Panc1 (cell line): ENCODE data around the gene ZNRF3.

Experiments
- POLR2AphosphoS5 ChIP-seq: IDR thresholded peaks from 2 replicates; pipeline ENCODE4 v1.6.1; 2012; ENCODE audit warnings: mild to moderate bottlenecking, low read depth, low read length, moderate library complexity
- TCF7L2 ChIP-seq: IDR thresholded peaks from 2 replicates; pipeline ENCODE4 v1.6.1; 2011; ENCODE audit warnings: mild to moderate bottlenecking, low read depth, low read length, inconsistent platforms

DNA sequence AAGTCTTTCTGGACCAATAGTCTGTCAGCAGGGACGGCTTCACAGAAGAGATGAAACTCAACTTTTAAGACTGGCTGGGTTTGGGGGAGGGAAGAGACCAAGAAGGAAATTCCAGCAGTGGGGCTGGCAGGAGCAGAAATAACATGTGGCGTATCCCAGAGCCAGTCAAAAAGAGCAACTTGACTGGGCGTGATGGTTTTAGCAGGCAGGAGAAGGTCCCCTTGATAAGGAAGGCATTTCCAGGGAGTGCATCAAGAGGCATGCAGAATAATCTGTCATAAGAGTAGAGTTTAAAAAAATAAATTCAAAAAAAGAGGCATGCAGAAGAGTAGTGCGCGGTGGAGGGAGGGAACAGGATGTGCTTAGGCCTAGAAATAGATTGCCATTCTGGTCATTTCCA lies 125.8 kb downstream of the ZNRF3 start:
- TF ChIP-seq POLR2AphosphoS5 (no peak), TCF7L2 (no peak)
